GM23338 (cell line): ENCODE results near the gene GRAMD1B. TPM values are rescaled to one million over a fixed set of nuclear protein-coding genes. Genes with fewer than 3 reads are reported as not detected.

Experiments used
- ATAC-seq: fragments of 200-7000 bp; cut with Tn5 transposase; 3 replicates; pipeline ENCODE4 v1.9.1; 2020
- DNase-seq: peaks from one replicate; pipeline ENCODE4 v3.0.0-alpha.2; 2015; ENCODE audit warnings: low spot score
- H2AFZ ChIP-seq: fragments of 200-600 bp; sonication (generic); 2 replicates; pipeline ENCODE4 v1.8.0; 2016; ENCODE audit warnings: antibody characterized with exemption, mild to moderate bottlenecking, moderate library complexity
- H3F3A ChIP-seq: fragments of 200-600 bp; sonication (generic); replicated peaks from 2 replicates; pipeline ENCODE4 v1.8.0; 2017; ENCODE audit warnings: antibody characterized with exemption, mixed run types, low read depth
- H3K27ac ChIP-seq: fragments of 200-600 bp; sonication (generic); 2 replicates; pipeline ENCODE4 v1.6.1; 2016; ENCODE audit warnings: low read depth
- H3K27me3 ChIP-seq: fragments of 200-600 bp; sonication (generic); 2 replicates; pipeline ENCODE4 v1.8.0; 2016; ENCODE audit warnings: mild to moderate bottlenecking, mixed run types, moderate library complexity; ENCODE audit not compliant: insufficient read depth
- H3K36me3 ChIP-seq: fragments of 200-600 bp; sonication (generic); 2 replicates; pipeline ENCODE4 v1.8.0; 2016; ENCODE audit warnings: mild to moderate bottlenecking; ENCODE audit not compliant: insufficient read depth
- H3K4me1 ChIP-seq: fragments of 200-600 bp; sonication (generic); 2 replicates; pipeline ENCODE4 v1.8.0; 2016; ENCODE audit warnings: mild to moderate bottlenecking, moderate library complexity; ENCODE audit not compliant: insufficient read depth
- H3K4me2 ChIP-seq: fragments of 200-600 bp; sonication (generic); 2 replicates; pipeline ENCODE4 v1.7.1; 2017; ENCODE audit warnings: mixed run types
- H3K4me3 ChIP-seq: fragments of 200-600 bp; sonication (generic); 2 replicates; pipeline ENCODE4 v1.6.1; 2016; ENCODE audit warnings: mixed run types
- H3K79me2 ChIP-seq: fragments of 200-600 bp; sonication (generic); replicated peaks from 2 replicates; pipeline ENCODE4 v1.8.0; 2017; ENCODE audit warnings: mild to moderate bottlenecking; ENCODE audit not compliant: insufficient read depth
- H3K9me2 ChIP-seq: fragments of 200-600 bp; sonication (generic); 2 replicates; pipeline ENCODE4 v1.8.0; 2017; ENCODE audit not compliant: insufficient read depth
- H4K20me1 ChIP-seq: fragments of 200-600 bp; sonication (generic); replicated peaks from 2 replicates; pipeline ENCODE4 v1.8.0; 2017; ENCODE audit warnings: mild to moderate bottlenecking; ENCODE audit not compliant: insufficient read depth
- H3K27ac Mint-ChIP-seq: 2 replicates; pipeline ENCODE4 v1.8.0; 2020; ENCODE audit warnings: inconsistent platforms, mild to moderate bottlenecking, moderate library complexity, mixed read lengths
- H3K27me3 Mint-ChIP-seq: 3 replicates; pipeline ENCODE4 v1.8.0; 2022; ENCODE audit warnings: low read depth, mild to moderate bottlenecking, moderate library complexity, mixed read lengths, inconsistent platforms; ENCODE audit not compliant: insufficient read depth, poor library complexity
- H3K36me3 Mint-ChIP-seq: 3 replicates; pipeline ENCODE4 v1.8.0; 2021; ENCODE audit warnings: low read depth, mild to moderate bottlenecking, inconsistent platforms, moderate library complexity, mixed read lengths
- H3K4me1 Mint-ChIP-seq: 3 replicates; pipeline ENCODE4 v1.8.0; 2020; ENCODE audit warnings: mild to moderate bottlenecking, inconsistent platforms, mixed read lengths
- H3K4me3 Mint-ChIP-seq: 3 replicates; pipeline ENCODE4 v1.8.0; 2021; ENCODE audit warnings: moderate library complexity, mild to moderate bottlenecking, inconsistent platforms, mixed read lengths
- H3K9me3 Mint-ChIP-seq: 3 replicates; pipeline ENCODE4 v1.8.0; 2020; ENCODE audit warnings: moderate library complexity, mild to moderate bottlenecking, inconsistent platforms, mixed read lengths
- CREB1 ChIP-seq: fragments of 250-450 bp; sonication (Bioruptor Pico); IDR thresholded peaks from 2 replicates; pipeline ENCODE4 v1.5.0; 2020; ENCODE audit warnings: low read depth, mild to moderate bottlenecking, moderate library complexity
- EZH2 ChIP-seq: fragments of 200-600 bp; sonication (generic); IDR thresholded peaks from one replicate; pipeline ENCODE4 v1.8.0; 2017; ENCODE audit warnings: antibody characterized with exemption, mild to moderate bottlenecking, low read depth; ENCODE audit not compliant: unreplicated experiment
- EZH2phosphoT487 ChIP-seq: fragments of 200-600 bp; sonication (generic); IDR thresholded peaks from one replicate; pipeline ENCODE4 v1.8.1; 2018; ENCODE audit warnings: antibody characterized with exemption; ENCODE audit not compliant: unreplicated experiment
- JUNB ChIP-seq: IDR thresholded peaks from one replicate; pipeline ENCODE4 v1.6.1; 2016; ENCODE audit warnings: antibody characterized with exemption; ENCODE audit not compliant: unreplicated experiment
- NANOG ChIP-seq: IDR thresholded peaks from 2 replicates; pipeline ENCODE4 v1.6.1; 2016; ENCODE audit warnings: antibody characterized with exemption, borderline replicate concordance
- POLR2AphosphoS5 ChIP-seq: IDR thresholded peaks from 2 replicates; pipeline ENCODE4 v1.6.1; 2016; ENCODE audit warnings: antibody characterized with exemption, low read depth
- STAT1 ChIP-seq: IDR thresholded peaks from one replicate; pipeline ENCODE4 v1.6.1; 2016; ENCODE audit warnings: antibody characterized with exemption; ENCODE audit not compliant: unreplicated experiment
- ZNF114 ChIP-seq: fragments of 250-450 bp; sonication (Bioruptor Pico); IDR thresholded peaks from 2 replicates; pipeline ENCODE4 v1.5.0; 2020; ENCODE audit warnings: mild to moderate bottlenecking, moderate library complexity
- ZNF331 ChIP-seq: fragments of 250-450 bp; sonication (Bioruptor Pico); IDR thresholded peaks from 2 replicates; pipeline ENCODE4 v1.5.0; 2020; ENCODE audit warnings: low read depth, mild to moderate bottlenecking, moderate library complexity
- polyA plus RNA-seq: library from polyadenylated mRNA; unstranded; fragments of >200 nt; fragmentation: Nextera tagmentation; extraction: Ambion mirVana; gene quantifications from 2 replicates; pipeline ENCODE4 v1.2.1, GENCODE V29; 2016
- total RNA-seq: library from RNA; depleted of rRNA; stranded (reverse); fragments of >200 nt; shearing (Covaris generic); gene quantifications from 2 replicates; pipeline ENCODE4 v1.2.3, GENCODE V29; 2014
- TF ChIP-seq, protein P1 (sequence below): IDR thresholded peaks from 2 replicates; pipeline ENCODE4 v1.6.1; 2016; ENCODE audit warnings: antibody characterized with exemption
- TF ChIP-seq, protein P2 (sequence below), 2 experiments: fragments of 200-600 bp in 1 of 2; sonication (generic) in 1 of 2; conservative IDR thresholded peaks; 2 replicates each; pipeline versions ENCODE4 v1.5.1 to v1.6.1; 2016 to 2017; ENCODE audit warnings: antibody characterized with exemption in 2 of 2, low read depth in 2 of 2, mild to moderate bottlenecking in 2 of 2, moderate library complexity in 1 of 2
- TF ChIP-seq, protein P3 (sequence below): fragments of 250-450 bp; sonication (Bioruptor Pico); IDR thresholded peaks from 2 replicates; pipeline ENCODE4 v1.5.0; 2020; ENCODE audit warnings: mild to moderate bottlenecking, moderate library complexity
- TF ChIP-seq, protein P4 (sequence below): IDR thresholded peaks from one replicate; pipeline ENCODE4 v1.6.1; 2018; ENCODE audit warnings: antibody characterized with exemption; ENCODE audit not compliant: unreplicated experiment

The GRAMD1B gene
- total and polyA plus RNA-seq, 2 experiments from 2014 or later = 3.7 to 24.3 TPM

DNA sequence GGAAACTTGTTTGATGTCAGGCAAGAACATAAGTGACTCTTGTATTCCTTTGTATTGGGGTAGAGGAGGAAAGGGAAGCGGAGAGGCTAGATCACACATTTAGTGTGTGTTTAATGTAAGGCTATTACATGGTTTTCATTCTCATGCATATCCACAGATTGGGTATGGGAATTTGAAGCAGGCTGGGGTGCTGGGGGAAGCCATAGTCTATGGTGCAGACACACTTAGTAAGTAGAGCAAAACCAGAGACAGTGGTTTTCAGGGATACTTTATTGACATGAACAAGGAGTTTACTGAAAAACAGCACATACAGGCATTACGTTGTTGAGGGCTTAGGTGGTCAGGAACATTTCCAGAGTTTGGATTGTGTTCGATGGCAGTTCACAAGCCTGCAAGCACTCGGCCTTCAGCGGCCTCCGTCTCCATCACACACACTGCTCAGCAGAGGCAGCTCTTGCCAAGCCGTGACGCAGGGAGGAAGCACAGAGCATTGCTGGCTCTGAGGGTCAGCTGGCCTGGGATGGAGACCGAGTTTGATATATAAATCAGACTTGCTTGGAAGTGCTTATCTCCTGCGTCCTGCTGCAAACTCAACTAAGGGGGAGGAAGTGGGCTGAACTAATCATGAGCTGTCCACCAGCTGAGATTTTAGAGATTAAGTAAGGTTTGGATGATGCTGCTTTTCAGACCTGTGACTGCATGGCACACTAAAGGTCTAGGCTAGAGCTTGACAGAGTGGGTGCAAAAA lies 199.0 kb downstream of the GRAMD1B start:
- no peak overlapping the region for H3K4me2 ChIP-seq

More for the DNA sequence above, 199.0 kb downstream of the GRAMD1B start:
- Histone ChIP-seq H3F3A (no peaks in the 10 kb centered on the region), H4K20me1 (no peaks in the 10 kb centered on the region), H2AFZ (no peak overlapping the region), H3K4me3 (no peak overlapping the region), H3K4me1 (no peaks in the 10 kb centered on the region), H3K9me2 (0 out of 2 replicates have a peak, but pooled peaks cover 3% of the 10 kb centered on the region), H3K79me2 (no peaks in the 10 kb centered on the region), H3K36me3 (no peaks in the 10 kb centered on the region), H3K27me3 (no peaks in the 10 kb centered on the region), H3K27ac (no peak overlapping the region)
- H3K4me3 Mint-ChIP-seq = no peak overlapping the region
- no peaks in the 10 kb centered on the region for H3K9me3 Mint-ChIP-seq
- ATAC-seq (peak; percentile 57), DNase-seq (no peak)
- peaks cover 4% of the 10 kb centered on the region for H3K4me1 Mint-ChIP-seq
- no peak overlapping the region for H3K27ac Mint-ChIP-seq
- peaks cover 6% of the 10 kb centered on the region for H3K27me3 Mint-ChIP-seq
- TF ChIP-seq CREB1 (CRISPR knock-in tag) (no peak), NANOG (no peak), EZH2 (no peak), ZNF114 (no peak), EZH2phosphoT487 (no peak), POLR2AphosphoS5 (no peak), STAT1 (no peak), ZNF331 (CRISPR knock-in tag) (no peak), JUNB (no peak)
- TF ChIP-seq, protein P1, sequence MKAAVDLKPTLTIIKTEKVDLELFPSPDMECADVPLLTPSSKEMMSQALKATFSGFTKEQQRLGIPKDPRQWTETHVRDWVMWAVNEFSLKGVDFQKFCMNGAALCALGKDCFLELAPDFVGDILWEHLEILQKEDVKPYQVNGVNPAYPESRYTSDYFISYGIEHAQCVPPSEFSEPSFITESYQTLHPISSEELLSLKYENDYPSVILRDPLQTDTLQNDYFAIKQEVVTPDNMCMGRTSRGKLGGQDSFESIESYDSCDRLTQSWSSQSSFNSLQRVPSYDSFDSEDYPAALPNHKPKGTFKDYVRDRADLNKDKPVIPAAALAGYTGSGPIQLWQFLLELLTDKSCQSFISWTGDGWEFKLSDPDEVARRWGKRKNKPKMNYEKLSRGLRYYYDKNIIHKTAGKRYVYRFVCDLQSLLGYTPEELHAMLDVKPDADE = no peak
- TF ChIP-seq, protein P2, sequence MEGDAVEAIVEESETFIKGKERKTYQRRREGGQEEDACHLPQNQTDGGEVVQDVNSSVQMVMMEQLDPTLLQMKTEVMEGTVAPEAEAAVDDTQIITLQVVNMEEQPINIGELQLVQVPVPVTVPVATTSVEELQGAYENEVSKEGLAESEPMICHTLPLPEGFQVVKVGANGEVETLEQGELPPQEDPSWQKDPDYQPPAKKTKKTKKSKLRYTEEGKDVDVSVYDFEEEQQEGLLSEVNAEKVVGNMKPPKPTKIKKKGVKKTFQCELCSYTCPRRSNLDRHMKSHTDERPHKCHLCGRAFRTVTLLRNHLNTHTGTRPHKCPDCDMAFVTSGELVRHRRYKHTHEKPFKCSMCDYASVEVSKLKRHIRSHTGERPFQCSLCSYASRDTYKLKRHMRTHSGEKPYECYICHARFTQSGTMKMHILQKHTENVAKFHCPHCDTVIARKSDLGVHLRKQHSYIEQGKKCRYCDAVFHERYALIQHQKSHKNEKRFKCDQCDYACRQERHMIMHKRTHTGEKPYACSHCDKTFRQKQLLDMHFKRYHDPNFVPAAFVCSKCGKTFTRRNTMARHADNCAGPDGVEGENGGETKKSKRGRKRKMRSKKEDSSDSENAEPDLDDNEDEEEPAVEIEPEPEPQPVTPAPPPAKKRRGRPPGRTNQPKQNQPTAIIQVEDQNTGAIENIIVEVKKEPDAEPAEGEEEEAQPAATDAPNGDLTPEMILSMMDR (conservative IDR thresholded peaks at IDR 0.05; ENCODE audit: low read depth in 2 of 2) = no peak
- TF ChIP-seq, protein P3, sequence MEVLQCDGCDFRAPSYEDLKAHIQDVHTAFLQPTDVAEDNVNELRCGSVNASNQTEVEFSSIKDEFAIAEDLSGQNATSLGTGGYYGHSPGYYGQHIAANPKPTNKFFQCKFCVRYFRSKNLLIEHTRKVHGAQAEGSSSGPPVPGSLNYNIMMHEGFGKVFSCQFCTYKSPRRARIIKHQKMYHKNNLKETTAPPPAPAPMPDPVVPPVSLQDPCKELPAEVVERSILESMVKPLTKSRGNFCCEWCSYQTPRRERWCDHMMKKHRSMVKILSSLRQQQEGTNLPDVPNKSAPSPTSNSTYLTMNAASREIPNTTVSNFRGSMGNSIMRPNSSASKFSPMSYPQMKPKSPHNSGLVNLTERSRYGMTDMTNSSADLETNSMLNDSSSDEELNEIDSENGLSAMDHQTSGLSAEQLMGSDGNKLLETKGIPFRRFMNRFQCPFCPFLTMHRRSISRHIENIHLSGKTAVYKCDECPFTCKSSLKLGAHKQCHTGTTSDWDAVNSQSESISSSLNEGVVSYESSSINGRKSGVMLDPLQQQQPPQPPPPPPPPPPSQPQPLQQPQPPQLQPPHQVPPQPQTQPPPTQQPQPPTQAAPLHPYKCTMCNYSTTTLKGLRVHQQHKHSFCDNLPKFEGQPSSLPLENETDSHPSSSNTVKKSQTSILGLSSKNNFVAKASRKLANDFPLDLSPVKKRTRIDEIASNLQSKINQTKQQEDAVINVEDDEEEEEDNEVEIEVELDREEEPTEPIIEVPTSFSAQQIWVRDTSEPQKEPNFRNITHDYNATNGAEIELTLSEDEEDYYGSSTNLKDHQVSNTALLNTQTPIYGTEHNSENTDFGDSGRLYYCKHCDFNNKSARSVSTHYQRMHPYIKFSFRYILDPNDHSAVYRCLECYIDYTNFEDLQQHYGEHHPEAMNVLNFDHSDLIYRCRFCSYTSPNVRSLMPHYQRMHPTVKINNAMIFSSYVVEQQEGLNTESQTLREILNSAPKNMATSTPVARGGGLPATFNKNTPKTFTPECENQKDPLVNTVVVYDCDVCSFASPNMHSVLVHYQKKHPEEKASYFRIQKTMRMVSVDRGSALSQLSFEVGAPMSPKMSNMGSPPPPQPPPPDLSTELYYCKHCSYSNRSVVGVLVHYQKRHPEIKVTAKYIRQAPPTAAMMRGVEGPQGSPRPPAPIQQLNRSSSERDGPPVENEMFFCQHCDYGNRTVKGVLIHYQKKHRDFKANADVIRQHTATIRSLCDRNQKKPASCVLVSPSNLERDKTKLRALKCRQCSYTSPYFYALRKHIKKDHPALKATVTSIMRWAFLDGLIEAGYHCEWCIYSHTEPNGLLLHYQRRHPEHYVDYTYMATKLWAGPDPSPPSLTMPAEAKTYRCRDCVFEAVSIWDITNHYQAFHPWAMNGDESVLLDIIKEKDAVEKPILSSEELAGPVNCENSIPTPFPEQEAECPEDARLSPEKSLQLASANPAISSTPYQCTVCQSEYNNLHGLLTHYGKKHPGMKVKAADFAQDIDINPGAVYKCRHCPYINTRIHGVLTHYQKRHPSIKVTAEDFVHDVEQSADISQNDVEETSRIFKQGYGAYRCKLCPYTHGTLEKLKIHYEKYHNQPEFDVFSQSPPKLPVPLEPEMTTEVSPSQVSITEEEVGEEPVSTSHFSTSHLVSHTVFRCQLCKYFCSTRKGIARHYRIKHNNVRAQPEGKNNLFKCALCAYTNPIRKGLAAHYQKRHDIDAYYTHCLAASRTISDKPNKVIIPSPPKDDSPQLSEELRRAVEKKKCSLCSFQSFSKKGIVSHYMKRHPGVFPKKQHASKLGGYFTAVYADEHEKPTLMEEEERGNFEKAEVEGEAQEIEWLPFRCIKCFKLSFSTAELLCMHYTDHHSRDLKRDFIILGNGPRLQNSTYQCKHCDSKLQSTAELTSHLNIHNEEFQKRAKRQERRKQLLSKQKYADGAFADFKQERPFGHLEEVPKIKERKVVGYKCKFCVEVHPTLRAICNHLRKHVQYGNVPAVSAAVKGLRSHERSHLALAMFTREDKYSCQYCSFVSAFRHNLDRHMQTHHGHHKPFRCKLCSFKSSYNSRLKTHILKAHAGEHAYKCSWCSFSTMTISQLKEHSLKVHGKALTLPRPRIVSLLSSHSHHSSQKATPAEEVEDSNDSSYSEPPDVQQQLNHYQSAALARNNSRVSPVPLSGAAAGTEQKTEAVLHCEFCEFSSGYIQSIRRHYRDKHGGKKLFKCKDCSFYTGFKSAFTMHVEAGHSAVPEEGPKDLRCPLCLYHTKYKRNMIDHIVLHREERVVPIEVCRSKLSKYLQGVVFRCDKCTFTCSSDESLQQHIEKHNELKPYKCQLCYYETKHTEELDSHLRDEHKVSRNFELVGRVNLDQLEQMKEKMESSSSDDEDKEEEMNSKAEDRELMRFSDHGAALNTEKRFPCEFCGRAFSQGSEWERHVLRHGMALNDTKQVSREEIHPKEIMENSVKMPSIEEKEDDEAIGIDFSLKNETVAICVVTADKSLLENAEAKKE (CRISPR knock-in tag) = no peak
- TF ChIP-seq, protein P4, sequence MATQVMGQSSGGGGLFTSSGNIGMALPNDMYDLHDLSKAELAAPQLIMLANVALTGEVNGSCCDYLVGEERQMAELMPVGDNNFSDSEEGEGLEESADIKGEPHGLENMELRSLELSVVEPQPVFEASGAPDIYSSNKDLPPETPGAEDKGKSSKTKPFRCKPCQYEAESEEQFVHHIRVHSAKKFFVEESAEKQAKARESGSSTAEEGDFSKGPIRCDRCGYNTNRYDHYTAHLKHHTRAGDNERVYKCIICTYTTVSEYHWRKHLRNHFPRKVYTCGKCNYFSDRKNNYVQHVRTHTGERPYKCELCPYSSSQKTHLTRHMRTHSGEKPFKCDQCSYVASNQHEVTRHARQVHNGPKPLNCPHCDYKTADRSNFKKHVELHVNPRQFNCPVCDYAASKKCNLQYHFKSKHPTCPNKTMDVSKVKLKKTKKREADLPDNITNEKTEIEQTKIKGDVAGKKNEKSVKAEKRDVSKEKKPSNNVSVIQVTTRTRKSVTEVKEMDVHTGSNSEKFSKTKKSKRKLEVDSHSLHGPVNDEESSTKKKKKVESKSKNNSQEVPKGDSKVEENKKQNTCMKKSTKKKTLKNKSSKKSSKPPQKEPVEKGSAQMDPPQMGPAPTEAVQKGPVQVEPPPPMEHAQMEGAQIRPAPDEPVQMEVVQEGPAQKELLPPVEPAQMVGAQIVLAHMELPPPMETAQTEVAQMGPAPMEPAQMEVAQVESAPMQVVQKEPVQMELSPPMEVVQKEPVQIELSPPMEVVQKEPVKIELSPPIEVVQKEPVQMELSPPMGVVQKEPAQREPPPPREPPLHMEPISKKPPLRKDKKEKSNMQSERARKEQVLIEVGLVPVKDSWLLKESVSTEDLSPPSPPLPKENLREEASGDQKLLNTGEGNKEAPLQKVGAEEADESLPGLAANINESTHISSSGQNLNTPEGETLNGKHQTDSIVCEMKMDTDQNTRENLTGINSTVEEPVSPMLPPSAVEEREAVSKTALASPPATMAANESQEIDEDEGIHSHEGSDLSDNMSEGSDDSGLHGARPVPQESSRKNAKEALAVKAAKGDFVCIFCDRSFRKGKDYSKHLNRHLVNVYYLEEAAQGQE = no peak
- no peaks in the 10 kb centered on the region for H3K36me3 Mint-ChIP-seq
